IPS-11a (cell line): ENCODE results near the gene AP1G1.
"Not testable (repeated sequence)": the region's sequence is repeated elsewhere in the genome, so short reads cannot be mapped to it uniquely, and the experiment has no call there.

Source experiments
- H3K4me3 ChIP-seq: one replicate; pipeline ENCODE4 v1.5.1; 2013; ENCODE audit warnings: low read depth, low read length, control low read depth

The AP1G1 gene

DNA sequence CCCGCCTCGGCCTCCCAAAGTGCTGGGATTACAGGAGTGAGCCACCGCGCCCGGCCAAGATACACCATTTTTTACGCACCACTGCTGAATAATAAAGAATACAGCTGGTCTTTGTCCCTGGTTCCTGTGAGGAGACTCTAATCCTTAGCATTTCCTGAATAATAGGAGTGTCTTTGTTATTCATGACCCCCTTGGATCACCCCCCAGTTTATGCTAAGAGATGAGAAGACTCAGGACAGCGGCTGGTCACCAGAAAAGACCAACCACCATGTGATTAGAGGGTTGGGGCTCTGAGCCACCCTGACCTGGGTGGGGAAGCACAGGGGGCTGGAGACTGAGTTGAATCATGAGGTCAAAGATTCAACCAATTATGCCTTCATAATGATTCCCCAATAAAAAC, 101.4 kb downstream of the AP1G1 start:
- no peak overlapping the region for H3K4me3 ChIP-seq

DNA sequence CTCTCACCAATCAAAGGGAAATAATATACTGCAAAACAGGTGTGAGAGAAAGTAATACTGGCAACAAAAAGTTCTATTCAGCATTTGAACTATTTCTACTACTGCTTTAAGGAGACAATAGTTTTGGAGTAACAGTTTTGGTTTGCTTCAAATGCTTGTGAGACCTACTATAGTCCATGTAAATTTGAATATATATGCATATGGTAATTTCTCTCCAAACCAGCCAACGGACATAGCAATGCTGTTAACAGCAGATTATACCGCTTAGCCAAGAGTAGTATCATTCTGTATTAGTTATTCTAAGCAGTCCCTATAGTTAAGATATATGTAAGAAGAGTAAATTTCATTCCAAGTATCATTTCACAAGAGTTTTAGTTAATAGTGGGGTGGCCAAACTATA, 102.6 kb downstream of the AP1G1 start:
- H3K4me3 ChIP-seq: no peak overlapping the region

DNA sequence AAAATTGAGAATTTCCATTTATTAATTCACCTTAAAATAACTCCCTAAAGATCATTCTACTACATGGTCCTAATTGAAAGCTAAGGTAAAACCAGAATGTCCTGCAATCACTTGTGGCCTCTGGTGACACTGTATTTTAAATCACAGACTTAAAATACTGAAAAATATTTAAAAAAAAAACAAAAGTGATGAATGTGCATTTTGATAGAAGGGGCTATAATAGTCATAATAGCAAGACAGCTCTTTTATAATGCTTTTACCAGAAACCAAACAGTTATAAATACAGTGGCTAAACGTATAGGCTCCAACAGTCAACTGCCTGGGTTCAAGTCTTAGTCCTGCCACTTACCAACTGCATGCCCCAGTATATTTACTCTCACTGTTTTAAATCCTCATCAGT, 105.3 kb downstream of the AP1G1 start:
- no peak overlapping the region for H3K4me3 ChIP-seq

GRCh38 chr16:71700831-71701230, 107.8 kb downstream of the AP1G1 start:
- no peak overlapping the region for H3K4me3 ChIP-seq

DNA sequence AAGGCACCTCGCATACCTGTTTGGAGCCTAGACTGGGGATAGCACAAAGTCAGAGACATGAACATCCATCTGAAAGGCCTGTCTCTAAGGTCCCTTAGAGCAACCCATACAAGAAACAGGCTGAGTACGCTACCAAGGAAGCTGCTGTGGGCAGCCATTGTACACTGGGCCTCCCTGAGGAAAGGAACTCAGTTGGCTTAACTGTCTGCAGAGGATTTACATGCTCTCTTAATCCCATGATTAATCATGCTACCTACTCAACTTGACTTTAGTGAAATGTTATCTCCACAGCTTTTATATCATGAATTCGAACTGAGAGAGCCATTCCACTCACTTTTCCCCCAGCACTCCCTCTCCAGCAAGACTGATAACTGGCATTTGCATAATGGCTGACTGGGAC, 110.1 kb downstream of the AP1G1 start:
- no peak overlapping the region for H3K4me3 ChIP-seq

GRCh38 chr16:71693164-71693563, 115.5 kb downstream of the AP1G1 start:
- no peak overlapping the region for H3K4me3 ChIP-seq

DNA sequence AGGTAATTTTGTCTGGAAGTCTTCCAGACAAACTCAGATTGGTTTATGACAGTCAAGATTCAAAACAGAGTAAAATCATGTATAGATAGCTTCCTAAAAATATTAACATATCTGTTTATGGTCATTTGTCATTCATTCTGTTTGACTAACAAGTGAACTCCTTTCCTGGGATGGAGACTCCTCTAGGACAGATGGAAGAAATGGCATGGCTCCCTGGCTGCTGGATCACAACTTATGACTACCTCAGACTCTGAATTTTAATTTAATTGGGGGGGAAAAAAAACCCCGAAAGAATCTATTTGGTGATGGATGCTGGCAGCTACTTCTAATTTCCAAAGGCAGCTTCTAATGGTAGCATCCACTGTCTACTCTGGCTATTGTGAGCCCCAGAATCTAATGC, 118.7 kb downstream of the AP1G1 start:
- no peak overlapping the region for H3K4me3 ChIP-seq

GRCh38 chr16:71687861-71688260, 120.8 kb downstream of the AP1G1 start:
- no peak overlapping the region for H3K4me3 ChIP-seq

DNA sequence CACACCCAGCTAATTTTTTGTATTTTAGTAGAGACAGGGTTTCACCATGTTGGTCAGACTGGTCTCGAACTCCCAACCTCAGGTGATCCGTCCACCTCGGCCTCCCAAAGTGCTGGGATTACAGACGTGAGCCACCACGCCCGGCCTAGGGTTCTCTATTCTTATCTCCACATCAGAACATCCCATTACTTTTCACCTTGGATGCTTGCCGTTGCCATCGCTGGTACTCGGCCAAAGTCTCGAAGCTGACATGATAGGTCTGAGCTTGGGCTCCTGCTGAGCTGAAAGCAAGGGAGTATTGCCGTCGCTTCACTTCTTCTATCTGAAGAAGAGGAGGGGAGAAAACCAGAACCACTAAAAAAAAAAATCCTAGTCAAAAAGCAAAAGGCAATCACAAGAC, 124.4 kb downstream of the AP1G1 start:
- not testable (repeated sequence) for H3K4me3 ChIP-seq

DNA sequence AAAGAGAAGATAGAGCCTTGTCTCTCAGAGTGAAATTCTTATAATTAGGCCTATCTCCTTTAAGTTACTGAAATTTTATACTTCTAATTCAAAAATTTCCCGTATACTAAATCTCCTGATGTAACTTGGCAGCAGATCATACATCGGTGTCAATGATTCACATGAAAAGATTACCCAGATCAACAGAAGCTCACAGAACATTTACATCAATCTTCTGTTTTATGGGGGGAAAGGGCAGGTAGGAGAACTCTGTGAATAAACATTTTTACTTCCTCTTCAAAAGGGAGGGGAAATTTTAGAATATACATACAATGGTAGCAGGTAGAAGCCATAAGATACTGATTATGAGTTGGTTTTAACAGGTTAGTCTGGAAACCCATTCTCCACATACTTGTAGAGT, 127.3 kb downstream of the AP1G1 start:
- no peak overlapping the region for H3K4me3 ChIP-seq
